Measurements from ENCODE around the gene CNTFR.
A peak's percentile ranks its signal among the peaks of the same experiment; 100 is the strongest.
"Not testable (repeated sequence)": the region's sequence is repeated elsewhere in the genome, so short reads cannot be mapped to it uniquely, and the experiment has no call there.

The CNTFR gene

GRCh38 chr9:34554211-34555001 lies 35.1 kb downstream of the CNTFR start:
- DNase-seq (ENCODE audit: low spot score), result no peak

GRCh38 chr9:34553511-34554021 lies 36.0 kb downstream of the CNTFR start:
- DNase-seq (ENCODE audit: low spot score), result no peak

DNA sequence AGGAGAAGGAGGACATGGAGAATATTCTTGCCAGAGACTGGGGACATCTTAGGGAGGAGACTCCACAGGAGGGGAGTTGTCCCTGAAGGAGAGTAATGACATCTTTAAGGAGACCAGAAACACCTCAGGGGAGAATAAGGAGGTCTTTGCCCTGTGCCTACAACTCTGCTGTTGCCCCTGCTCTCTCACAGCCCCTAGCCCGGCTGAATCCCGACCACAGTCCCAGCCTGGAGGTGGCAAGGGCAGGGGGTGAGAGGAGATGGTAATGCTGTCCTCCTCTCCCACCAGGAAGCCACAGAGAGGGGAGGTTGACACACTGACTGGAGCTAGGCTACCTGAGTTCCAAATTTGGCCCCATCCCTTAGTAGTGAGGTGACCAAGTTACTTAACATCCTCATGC lies 36.5 kb downstream of the CNTFR start:
- DNase-seq (ENCODE audit: low spot score), result no peak

- no peak for DNase-seq (ENCODE audit: low spot score)
These were observed 36.9 kb downstream of the CNTFR start for GRCh38 chr9:34552606-34552981.

- DNase-seq (ENCODE audit: low spot score), result no peak
These were observed 37.5 kb downstream of the CNTFR start for GRCh38 chr9:34551751-34552605.

DNA sequence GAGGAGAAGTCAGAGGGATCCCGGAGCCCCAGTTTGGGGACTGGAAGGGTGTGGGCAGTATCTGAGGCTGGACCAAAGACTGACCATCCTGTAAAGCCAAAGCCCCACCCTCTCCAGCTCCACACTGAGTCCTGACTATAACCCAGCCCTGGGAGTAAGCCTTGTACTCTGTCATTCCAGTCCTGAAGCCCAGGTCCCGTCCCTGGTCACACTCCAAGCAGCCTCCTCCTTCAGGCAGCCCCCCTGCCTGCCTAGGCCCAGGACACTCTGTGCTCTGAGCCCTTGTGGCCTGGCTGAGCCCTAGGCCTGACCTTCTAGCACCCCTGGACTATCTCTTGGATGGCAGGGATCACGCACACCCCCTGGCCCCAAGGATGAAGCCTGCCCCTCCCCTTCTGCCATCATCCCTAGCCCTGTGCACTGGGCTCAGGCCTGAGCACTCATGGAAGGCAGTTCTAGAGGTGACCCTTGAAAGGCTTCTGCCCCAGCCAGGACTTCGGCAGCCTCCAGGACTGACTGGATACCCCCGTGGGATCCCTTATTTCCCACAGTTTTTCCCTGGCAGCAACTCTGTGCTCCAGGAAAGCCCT lies 38.7 kb downstream of the CNTFR start:
- no peak for DNase-seq (ENCODE audit: low spot score)

DNA sequence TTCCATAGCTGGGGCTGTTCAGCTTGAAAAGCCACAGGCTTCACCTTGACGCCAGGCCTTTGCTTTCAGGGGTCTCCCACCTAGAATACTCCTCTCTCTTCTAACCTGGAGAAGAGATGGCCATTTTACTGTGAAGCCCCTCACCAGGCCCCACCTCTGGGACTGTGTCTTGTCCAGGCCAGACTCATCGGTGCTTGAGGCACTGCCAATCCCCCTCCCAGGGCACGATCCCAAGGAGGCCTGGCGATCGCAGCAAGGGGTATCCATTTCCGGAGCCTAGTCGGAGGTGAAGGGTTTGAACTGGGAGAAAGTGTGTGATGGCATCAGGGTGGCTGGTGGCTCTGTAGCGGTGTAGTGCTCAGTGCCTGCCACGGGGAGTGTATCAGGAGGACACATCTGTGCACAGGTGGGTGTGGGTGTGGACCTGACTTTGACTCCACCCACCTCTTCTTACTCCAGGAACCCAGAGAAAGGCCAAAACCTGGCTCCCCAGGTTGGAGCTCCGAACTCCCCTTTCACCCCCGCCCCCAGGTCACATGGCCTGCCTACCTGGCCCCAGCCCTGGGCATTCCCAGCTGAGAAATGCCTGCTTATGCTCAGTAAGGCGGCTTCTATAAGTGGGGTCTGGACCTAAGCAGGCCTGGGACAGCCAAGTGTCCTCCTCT lies 39.4 kb downstream of the CNTFR start:
- DNase-seq (ENCODE audit: low spot score), result no peak

GRCh38 chr9:34549407-34549732 lies 40.2 kb downstream of the CNTFR start:
- DNase-seq (ENCODE audit: low spot score), result no peak

GRCh38 chr9:34547960-34548611 lies 41.4 kb downstream of the CNTFR start:
- peak; percentile 75 for DNase-seq (ENCODE audit: low spot score)

DNA sequence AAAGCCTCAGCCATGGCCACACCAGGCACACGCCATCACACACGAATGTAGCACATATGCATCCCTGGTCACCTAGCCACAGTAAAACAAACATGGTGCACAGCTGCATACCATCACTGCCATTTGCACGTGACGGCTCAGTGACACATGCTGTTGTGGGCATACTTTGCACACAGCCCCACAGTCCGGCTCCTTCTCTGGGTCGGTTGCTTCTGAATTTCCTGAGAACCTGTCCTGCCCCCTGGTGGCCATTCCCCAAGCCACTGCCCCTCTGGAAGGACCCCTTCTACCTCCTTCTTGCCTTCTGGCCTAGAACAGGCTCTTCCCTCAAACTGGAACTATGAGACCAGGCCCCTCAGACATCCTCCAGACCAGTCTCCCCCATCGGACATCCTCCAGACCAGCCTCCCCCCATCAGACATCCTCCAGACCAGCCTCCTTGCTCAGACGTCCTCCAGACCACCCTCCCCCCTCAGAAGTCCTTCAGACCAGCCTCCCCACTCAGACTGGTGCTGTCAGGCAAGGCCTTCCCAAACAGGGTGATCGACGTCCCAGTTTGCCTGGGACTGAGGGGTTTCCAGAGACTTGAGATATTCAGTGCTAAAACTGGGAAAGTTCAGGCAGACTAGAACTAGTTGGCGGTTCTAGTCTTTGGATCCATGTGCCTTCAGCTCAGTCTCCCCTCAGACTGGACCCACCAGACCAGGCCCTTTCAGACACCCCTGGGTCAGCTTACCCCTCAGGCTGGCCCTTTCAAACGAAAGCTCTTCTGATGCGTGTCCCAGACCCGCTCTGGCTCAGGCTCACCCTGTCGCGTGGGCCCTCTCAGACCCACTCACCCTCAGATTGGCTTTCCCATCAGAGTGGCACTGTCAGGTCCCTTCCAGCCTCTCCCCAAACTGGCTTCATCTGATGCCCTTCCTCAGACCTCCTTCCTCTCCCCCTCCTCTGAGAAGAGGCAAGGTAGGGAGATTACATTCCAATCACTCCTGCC lies 42.4 kb downstream of the CNTFR start:
- peak; percentile 74 for DNase-seq (ENCODE audit: low spot score)

GRCh38 chr9:34546102-34546833 lies 43.3 kb downstream of the CNTFR start:
- DNase-seq (ENCODE audit: low spot score), result no peak

GRCh38 chr9:34545497-34545896 lies 44.0 kb downstream of the CNTFR start:
- DNase-seq (ENCODE audit: low spot score), result no peak

DNA sequence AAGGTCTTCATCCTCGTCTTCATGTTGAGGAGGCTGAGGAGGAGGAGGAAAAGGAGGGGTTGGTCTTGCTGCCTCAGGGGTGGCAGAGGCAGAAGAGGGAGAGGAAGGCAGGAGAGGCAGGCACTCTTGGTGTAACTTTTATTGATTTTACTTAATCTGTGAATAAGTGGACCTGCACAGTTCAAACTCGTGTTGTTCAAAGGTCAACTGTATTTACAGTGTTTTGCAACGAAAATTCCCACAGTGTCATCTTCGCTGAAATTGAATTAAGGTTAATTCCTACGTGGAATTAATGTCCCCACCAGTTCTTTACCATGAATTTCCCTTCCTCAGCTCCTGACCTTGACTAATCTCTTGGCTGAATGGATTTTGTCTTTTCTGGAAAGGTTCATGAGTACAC lies 45.5 kb downstream of the CNTFR start:
- DNase-seq (ENCODE audit: low spot score), result no peak

DNA sequence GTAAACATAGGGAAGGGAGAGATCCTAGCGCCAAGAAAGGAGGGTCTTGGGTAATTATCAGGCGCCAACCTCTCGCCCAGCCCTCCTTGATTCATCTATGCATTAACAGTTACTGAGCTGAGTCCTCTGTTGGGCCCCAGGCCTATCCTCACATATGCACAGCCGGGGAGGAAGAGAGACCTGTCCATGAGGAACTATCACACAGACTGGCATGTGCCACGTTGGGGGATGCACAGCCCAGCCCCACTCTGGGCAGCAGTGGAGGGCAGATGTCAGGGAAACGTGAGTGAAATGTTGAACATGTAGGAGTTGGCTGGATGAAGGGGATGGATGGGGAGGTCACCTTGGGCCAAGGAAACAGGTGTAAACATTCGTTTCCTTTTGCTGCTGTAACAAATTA lies 48.0 kb downstream of the CNTFR start:
- DNase-seq (ENCODE audit: low spot score), result no peak

DNA sequence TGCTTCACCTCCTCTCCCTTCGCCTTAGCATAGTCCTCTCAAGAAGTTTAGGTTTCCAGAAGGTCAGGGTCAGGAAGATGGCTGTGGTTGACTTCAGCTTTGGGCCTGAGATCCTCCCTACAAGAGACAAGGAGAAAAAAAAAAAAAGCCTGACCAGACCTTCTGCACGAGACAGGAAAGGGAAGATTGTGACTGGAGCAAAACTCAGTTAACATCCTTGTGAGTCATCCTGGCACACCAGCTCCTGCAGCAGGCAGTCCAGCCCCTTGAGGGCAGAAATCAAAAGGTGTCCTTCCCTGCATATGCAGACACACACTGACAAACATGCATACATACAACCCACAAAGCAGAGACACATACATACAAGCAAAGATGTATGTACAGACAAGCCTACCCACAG lies 48.7 kb downstream of the CNTFR start:
- DNase-seq (ENCODE audit: low spot score), result no peak

GRCh38 chr9:34536685-34537084 lies 52.8 kb downstream of the CNTFR start:
- no peak for DNase-seq (ENCODE audit: low spot score)

DNA sequence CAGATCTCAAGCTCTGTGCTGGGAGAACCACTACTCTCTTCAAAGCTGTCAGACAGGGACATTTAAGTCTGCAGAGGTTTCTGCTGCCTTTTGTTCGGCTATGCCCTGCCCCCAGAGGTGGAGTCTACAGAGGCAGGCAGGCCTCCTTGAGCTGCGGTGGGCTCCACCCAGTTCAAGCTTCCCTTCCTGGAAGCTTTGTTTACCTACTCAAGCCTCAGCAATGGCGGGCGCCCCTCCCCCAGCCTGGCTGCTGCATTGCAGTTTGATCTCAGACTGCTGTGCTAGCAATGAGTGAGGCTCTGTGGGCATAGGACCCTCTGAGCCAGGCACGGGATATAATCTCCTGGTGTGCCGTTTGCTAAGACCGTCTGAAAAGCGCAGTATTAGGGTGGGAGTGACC lies 57.5 kb downstream of the CNTFR start:
- DNase-seq (ENCODE audit: low spot score), result not testable (repeated sequence)

DNA sequence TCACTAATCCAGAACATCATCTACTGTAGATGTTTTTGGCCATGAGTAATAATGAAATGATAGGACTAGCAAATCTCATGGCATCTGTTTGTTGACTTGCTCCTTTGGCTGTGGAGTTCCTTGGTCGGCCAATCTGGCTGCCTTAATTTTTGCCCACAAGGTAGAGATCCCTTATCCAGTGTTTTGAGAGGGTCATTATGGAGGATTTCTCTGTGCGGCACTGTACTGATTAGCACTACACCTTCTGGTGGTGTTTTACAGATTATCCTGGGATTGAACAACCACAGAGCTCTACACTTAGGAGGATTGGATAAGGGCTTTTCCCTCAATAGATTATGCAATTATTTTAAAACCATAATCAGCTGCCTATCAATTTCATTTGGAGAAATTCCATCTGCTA lies 63.5 kb downstream of the CNTFR start:
- no peak for DNase-seq (ENCODE audit: low spot score)

- DNase-seq (ENCODE audit: low spot score), result no peak
These were observed 65.2 kb downstream of the CNTFR start for GRCh38 chr9:34524349-34524748.
